ENCODE measurements around the gene FOXC1.

GRCh38 chr6:1643111-1643510 is 33.4 kb downstream of the FOXC1 start:
- TF ChIP-seq CTCF (conservative IDR thresholded peaks at IDR 0.05; ENCODE audit: low read depth, low read length) (no peak), EZH2phosphoT487 (IDR thresholded peaks at IDR 0.05; ENCODE audit: borderline replicate concordance, low read length) (no peak)
